HEK293 (cell line): ENCODE results near the gene SIRT1.

Source experiments
- CTCF ChIA-PET: fragments of 350-600 bp; formaldehyde crosslinking; extraction: SDS; loops from one replicate; lab custom pipeline; 2021; ENCODE audit warnings: antibody characterized with exemption; lab: Yijun Ruan, JAX
- POLR2A ChIA-PET: fragments of 300-600 bp; formaldehyde crosslinking; extraction: SDS; loops from one replicate; lab custom pipeline; 2020; ENCODE audit warnings: antibody characterized with exemption, inconsistent platforms; lab: Yijun Ruan, JAX
- H3K27ac ChIP-seq: fragments of 200-500 bp; sonication (Bioruptor generic); 2 replicates; pipeline ENCODE4 v1.5.1; 2014; ENCODE audit warnings: low read depth, low read length, control low read depth, inconsistent platforms; ENCODE audit errors: extremely low read depth
- H3K36me3 ChIP-seq, 2 experiments: fragments of 200-500 bp in 1 of 2; sonication (Bioruptor generic) in 1 of 2; 1 replicate in 1 of 2; 2 replicates in 1 of 2; pipeline ENCODE4 v1.5.1; 2014 to 2017; ENCODE audit warnings: inconsistent platforms in 2 of 2, low read length in 2 of 2; ENCODE audit not compliant: control insufficient read depth in 2 of 2, insufficient read depth in 1 of 2
- H3K4me1 ChIP-seq: fragments of 200-500 bp; sonication (Bioruptor generic); 2 replicates; pipeline ENCODE4 v1.5.1; 2014; ENCODE audit warnings: mild to moderate bottlenecking, low read length, inconsistent platforms; ENCODE audit not compliant: control insufficient read depth, insufficient read depth
- H3K4me3 ChIP-seq: 2 replicates; pipeline ENCODE4 v1.5.1; 2011; ENCODE audit warnings: low read depth, mild to moderate bottlenecking, control low read depth, low read length, moderate library complexity
- H3K9me3 ChIP-seq: fragments of 200-500 bp; sonication (Bioruptor generic); 2 replicates; pipeline ENCODE4 v1.5.1; 2014; ENCODE audit warnings: low read depth, low read length, inconsistent platforms; ENCODE audit not compliant: control insufficient read depth, insufficient read depth
- ATF2 ChIP-seq: fragments of 450-650 bp; formaldehyde crosslinking; IDR thresholded peaks from 2 replicates; pipeline ENCODE4 v1.5.1; 2016; ENCODE audit warnings: missing biosample characterization, missing genetic modification characterization, low read depth
- BCL11B ChIP-seq: fragments of 450-650 bp; formaldehyde crosslinking; IDR thresholded peaks from 2 replicates; pipeline ENCODE4 v1.5.1; 2016; ENCODE audit warnings: low read depth, missing biosample characterization, missing genetic modification characterization
- GLI4 ChIP-seq: fragments of 450-650 bp; formaldehyde crosslinking; IDR thresholded peaks from 2 replicates; pipeline ENCODE4 v1.5.1; 2016; ENCODE audit warnings: missing biosample characterization, missing genetic modification characterization
- HOXA7 ChIP-seq: sonication (generic); formaldehyde crosslinking; IDR thresholded peaks from 2 replicates; pipeline ENCODE4 v1.8.1; 2022; ENCODE audit warnings: missing genetic modification reagents, borderline replicate concordance
- KLF7 ChIP-seq: fragments of 450-650 bp; formaldehyde crosslinking; IDR thresholded peaks from 2 replicates; pipeline ENCODE4 v1.5.1; 2016; ENCODE audit warnings: missing biosample characterization, missing genetic modification characterization, borderline replicate concordance
- MYNN ChIP-seq: fragments of 450-650 bp; formaldehyde crosslinking; IDR thresholded peaks from 2 replicates; pipeline ENCODE4 v1.5.1; 2016; ENCODE audit warnings: missing biosample characterization, missing genetic modification characterization, borderline replicate concordance
- MZF1 ChIP-seq: fragments of 450-650 bp; formaldehyde crosslinking; IDR thresholded peaks from 2 replicates; pipeline ENCODE4 v1.5.1; 2017; ENCODE audit warnings: missing biosample characterization, missing genetic modification characterization, borderline replicate concordance
- OVOL3 ChIP-seq: fragments of 450-650 bp; formaldehyde crosslinking; IDR thresholded peaks from 2 replicates; pipeline ENCODE4 v1.5.1; 2016; ENCODE audit warnings: missing biosample characterization, missing genetic modification characterization
- PRDM1 ChIP-seq: fragments of 450-650 bp; formaldehyde crosslinking; IDR thresholded peaks from 2 replicates; pipeline ENCODE4; 2016; ENCODE audit warnings: missing biosample characterization, missing genetic modification characterization
- SCRT1 ChIP-seq: fragments of 450-650 bp; formaldehyde crosslinking; IDR thresholded peaks from 2 replicates; pipeline ENCODE4 v1.5.1; 2016; ENCODE audit warnings: missing biosample characterization, missing genetic modification characterization, borderline replicate concordance
- SCRT2 ChIP-seq: fragments of 450-650 bp; formaldehyde crosslinking; IDR thresholded peaks from 2 replicates; pipeline ENCODE4 v1.5.1; 2016; ENCODE audit warnings: missing biosample characterization, missing genetic modification characterization
- SETDB1 ChIP-seq: IDR thresholded peaks from one replicate; pipeline ENCODE4 v1.6.1; 2017; ENCODE audit warnings: mild to moderate bottlenecking, low read length, moderate library complexity, mixed read lengths; ENCODE audit not compliant: insufficient read length
- SP7 ChIP-seq: fragments of 450-650 bp; formaldehyde crosslinking; IDR thresholded peaks from 2 replicates; pipeline ENCODE4 v1.5.1; 2016; ENCODE audit warnings: missing biosample characterization, missing genetic modification characterization
- ZFHX2 ChIP-seq: fragments of 450-650 bp; formaldehyde crosslinking; conservative IDR thresholded peaks from 2 replicates; pipeline ENCODE4 v1.5.1; 2016; ENCODE audit warnings: missing biosample characterization, missing genetic modification characterization
- ZNF19 ChIP-seq: fragments of 450-650 bp; formaldehyde crosslinking; IDR thresholded peaks from 2 replicates; pipeline ENCODE4; 2016; ENCODE audit warnings: missing biosample characterization, missing genetic modification characterization, low read depth
- ZNF221 ChIP-seq: fragments of 450-650 bp; formaldehyde crosslinking; IDR thresholded peaks from 2 replicates; pipeline ENCODE4 v1.5.1; 2017; ENCODE audit warnings: missing biosample characterization, missing genetic modification characterization, borderline replicate concordance
- ZNF223 ChIP-seq: fragments of 450-650 bp; formaldehyde crosslinking; IDR thresholded peaks from 2 replicates; pipeline ENCODE4 v1.5.1; 2016; ENCODE audit warnings: missing biosample characterization, missing genetic modification characterization
- ZNF274 ChIP-seq, 2 experiments: fragments of 200-500 bp in 1 of 2; fragments of 450-650 bp in 1 of 2; sonication (Bioruptor generic) in 1 of 2; formaldehyde crosslinking in 1 of 2; IDR thresholded peaks; 2 replicates each; pipeline versions ENCODE4 v1.5.1 to v1.6.1; 2014 to 2016; ENCODE audit warnings: borderline replicate concordance in 1 of 2, inconsistent platforms in 1 of 2, low read length in 1 of 2, missing biosample characterization in 1 of 2, missing genetic modification characterization in 1 of 2
- ZNF311 ChIP-seq: fragments of 450-650 bp; formaldehyde crosslinking; IDR thresholded peaks from 2 replicates; pipeline ENCODE4 v1.5.1; 2017; ENCODE audit warnings: missing biosample characterization, missing genetic modification characterization, borderline replicate concordance
- ZNF366 ChIP-seq: fragments of 450-650 bp; formaldehyde crosslinking; conservative IDR thresholded peaks from 2 replicates; pipeline ENCODE4 v1.5.1; 2016; ENCODE audit warnings: missing biosample characterization, missing genetic modification characterization
- ZNF514 ChIP-seq: fragments of 450-650 bp; formaldehyde crosslinking; IDR thresholded peaks from 2 replicates; pipeline ENCODE4 v1.5.1; 2016; ENCODE audit warnings: missing biosample characterization, missing genetic modification characterization
- ZNF548 ChIP-seq: fragments of 450-650 bp; formaldehyde crosslinking; IDR thresholded peaks from 2 replicates; pipeline ENCODE4 v1.5.1; 2016; ENCODE audit warnings: missing biosample characterization, missing genetic modification characterization
- ZNF561 ChIP-seq: fragments of 450-650 bp; IDR thresholded peaks from 2 replicates; pipeline ENCODE4 v1.5.1; 2018; ENCODE audit warnings: missing biosample characterization, missing genetic modification characterization, borderline replicate concordance
- ZNF704 ChIP-seq: fragments of 450-650 bp; formaldehyde crosslinking; IDR thresholded peaks from 2 replicates; pipeline ENCODE4 v1.5.1; 2016; ENCODE audit warnings: missing biosample characterization, missing genetic modification characterization
- ZNF707 ChIP-seq: fragments of 450-650 bp; formaldehyde crosslinking; IDR thresholded peaks from 2 replicates; pipeline ENCODE4 v1.5.1; 2016; ENCODE audit warnings: missing biosample characterization, missing genetic modification characterization
- ZNF777 ChIP-seq: fragments of 450-650 bp; formaldehyde crosslinking; IDR thresholded peaks from 2 replicates; pipeline ENCODE4 v1.5.1; 2017; ENCODE audit warnings: missing biosample characterization, missing genetic modification characterization, borderline replicate concordance
- TF ChIP-seq, protein P1 (sequence below): fragments of 450-650 bp; IDR thresholded peaks from 2 replicates; pipeline ENCODE4 v1.5.1; 2018; ENCODE audit warnings: missing biosample characterization, mild to moderate bottlenecking, missing genetic modification characterization
- TF ChIP-seq, protein P2 (sequence below): fragments of 450-650 bp; formaldehyde crosslinking; IDR thresholded peaks from 2 replicates; pipeline ENCODE4 v1.5.1; 2016; ENCODE audit warnings: missing biosample characterization, missing genetic modification characterization

The SIRT1 gene

DNA sequence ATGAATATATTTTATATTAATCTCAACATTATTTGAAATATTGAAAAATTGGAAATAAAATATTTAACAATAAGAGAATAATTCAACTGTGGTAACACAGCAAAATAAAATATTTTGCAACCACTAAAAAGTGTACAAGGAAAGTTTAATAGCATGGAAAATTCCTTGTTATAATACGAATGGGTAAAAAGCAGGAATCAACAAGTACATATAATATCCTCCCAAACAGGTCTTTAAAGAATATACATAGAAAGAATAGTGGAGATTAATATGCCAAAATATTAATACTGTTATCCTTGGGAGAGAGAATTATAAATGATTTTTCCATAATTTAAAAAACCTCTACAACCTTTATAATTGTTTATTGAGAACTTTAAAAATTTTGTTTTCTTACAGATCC is 47.5 kb upstream of the SIRT1 start:
- peak; percentile 94 for TF ChIP-seq SCRT2
- TF ChIP-seq OVOL3 (tag by site-specific recombination): no peak
- peak; percentile 78 for TF ChIP-seq SCRT1 (tag by site-specific recombination)
- TF ChIP-seq, all 188 proteins: peak for 2
- Histone ChIP-seq H3K27ac (no peak overlapping the region), H3K4me1 (0 out of 2 replicates have a peak, but pooled peaks cover 2% of the 10 kb centered on the region), H3K36me3 (no peaks in the 10 kb centered on the region; a peak in 1 of 3 replicates), H3K9me3 (no peaks in the 10 kb centered on the region), H3K4me3 (peak overlapping the region; percentile 53)
- POLR2A ChIA-PET: no interaction called here
- CTCF ChIA-PET: interaction anchor here (0.6 to 1.3 kb wide), 7 partner anchors 18 to 862 kb away, joined by 3 to 5 read pairs (median 4); no protein-coding TSS in a partner anchor

GRCh38 chr10:67837541-67838314 is 46.7 kb upstream of the SIRT1 start, which contains the start of gene DNAJC12:
DNAJC12 (minus strand) TSS chr10:67838188; CDS start chr10:67838011, 177 bp downstream.
- H3K9me3 ChIP-seq: no peaks in the 10 kb centered on the region
- H3K36me3 ChIP-seq: no peaks in the 10 kb centered on the region; a peak in 1 of 3 replicates
- H3K4me1 ChIP-seq: 0 out of 2 replicates have a peak, but pooled peaks cover 2% of the 10 kb centered on the region
- H3K27ac ChIP-seq: no peak within 1 kb of the TSS
- ChIA-PET POLR2A (interaction anchor here (0.6 to 1.1 kb wide), 4 partner anchors 12 to 1814 kb away, joined by 3 to 10 read pairs (median 6); partner anchors contain the start of gene PBLD), CTCF (interaction anchor here (0.6 to 1.6 kb wide), 8 partner anchors 18 to 463 kb away, joined by 3 to 11 read pairs (median 3); no protein-coding TSS in a partner anchor)
- H3K4me3 ChIP-seq: peak within 1 kb of the TSS; percentile 53
- TF ChIP-seq ZNF707: no peak
- peak; percentile 44 for TF ChIP-seq ZNF366
- no peak for TF ChIP-seq ZNF274 (IDR thresholded peaks at IDR 0.05; ENCODE audit: low read length)
- no peak for TF ChIP-seq ZNF274 (tag by site-specific recombination; IDR thresholded peaks at IDR 0.05; ENCODE audit: borderline replicate concordance)
- TF ChIP-seq KLF7 (tag by site-specific recombination): no peak
- no peak for TF ChIP-seq ZFHX2 (tag by site-specific recombination)
- no peak for TF ChIP-seq PRDM1 (tag by site-specific recombination)
- no peak for TF ChIP-seq ZNF311 (tag by site-specific recombination)
- TF ChIP-seq GLI4 (tag by site-specific recombination): no peak
- TF ChIP-seq ZNF221: no peak
- TF ChIP-seq ZNF514 (tag by site-specific recombination): no peak
- no peak for TF ChIP-seq ZNF561 (tag by site-specific recombination)
- TF ChIP-seq ZNF223: no peak
- peak; percentile 21 for TF ChIP-seq SETDB1
- TF ChIP-seq, protein P1, sequence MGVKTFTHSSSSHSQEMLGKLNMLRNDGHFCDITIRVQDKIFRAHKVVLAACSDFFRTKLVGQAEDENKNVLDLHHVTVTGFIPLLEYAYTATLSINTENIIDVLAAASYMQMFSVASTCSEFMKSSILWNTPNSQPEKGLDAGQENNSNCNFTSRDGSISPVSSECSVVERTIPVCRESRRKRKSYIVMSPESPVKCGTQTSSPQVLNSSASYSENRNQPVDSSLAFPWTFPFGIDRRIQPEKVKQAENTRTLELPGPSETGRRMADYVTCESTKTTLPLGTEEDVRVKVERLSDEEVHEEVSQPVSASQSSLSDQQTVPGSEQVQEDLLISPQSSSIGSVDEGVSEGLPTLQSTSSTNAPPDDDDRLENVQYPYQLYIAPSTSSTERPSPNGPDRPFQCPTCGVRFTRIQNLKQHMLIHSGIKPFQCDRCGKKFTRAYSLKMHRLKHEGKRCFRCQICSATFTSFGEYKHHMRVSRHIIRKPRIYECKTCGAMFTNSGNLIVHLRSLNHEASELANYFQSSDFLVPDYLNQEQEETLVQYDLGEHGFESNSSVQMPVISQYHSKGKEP (tag by site-specific recombination): peak; percentile 15; the same call in 1 of the 2 replicates
- TF ChIP-seq ZNF704 (tag by site-specific recombination): no peak
- TF ChIP-seq SP7 (tag by site-specific recombination): peak; percentile 40; the same call in 1 of the 2 replicates
- TF ChIP-seq ZNF777 (tag by site-specific recombination): no peak
- no peak for TF ChIP-seq HOXA7 (CRISPR knock-in tag)
- TF ChIP-seq BCL11B (tag by site-specific recombination): no peak
- TF ChIP-seq, protein P2, sequence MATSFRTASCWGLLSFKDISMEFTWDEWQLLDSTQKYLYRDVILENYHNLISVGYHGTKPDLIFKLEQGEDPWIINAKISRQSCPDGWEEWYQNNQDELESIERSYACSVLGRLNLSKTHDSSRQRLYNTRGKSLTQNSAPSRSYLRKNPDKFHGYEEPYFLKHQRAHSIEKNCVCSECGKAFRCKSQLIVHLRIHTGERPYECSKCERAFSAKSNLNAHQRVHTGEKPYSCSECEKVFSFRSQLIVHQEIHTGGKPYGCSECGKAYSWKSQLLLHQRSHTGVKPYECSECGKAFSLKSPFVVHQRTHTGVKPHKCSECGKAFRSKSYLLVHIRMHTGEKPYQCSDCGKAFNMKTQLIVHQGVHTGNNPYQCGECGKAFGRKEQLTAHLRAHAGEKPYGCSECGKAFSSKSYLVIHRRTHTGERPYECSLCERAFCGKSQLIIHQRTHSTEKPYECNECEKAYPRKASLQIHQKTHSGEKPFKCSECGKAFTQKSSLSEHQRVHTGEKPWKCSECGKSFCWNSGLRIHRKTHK: no peak
- TF ChIP-seq ZNF548 (tag by site-specific recombination): no peak
- TF ChIP-seq ZNF19 (tag by site-specific recombination): no peak
- TF ChIP-seq ATF2 (tag by site-specific recombination): 0 out of 2 replicates have a peak, but pooled peaks have one; percentile 22
- TF ChIP-seq MZF1 (tag by site-specific recombination): no peak
- no peak for TF ChIP-seq MYNN (tag by site-specific recombination)
